OCI-LY1 (cell line): ENCODE data around the gene PTPRM.

ENCODE experiments used
- H2AFZ ChIP-seq: fragments of 200-600 bp; sonication (generic), shearing (Covaris generic); 2 replicates; pipeline ENCODE4 v1.6.0; 2014; ENCODE audit warnings: antibody characterized with exemption, mild to moderate bottlenecking, low read length
- H3F3A ChIP-seq: fragments of 200-600 bp; sonication (generic), shearing (Covaris generic); 2 replicates; pipeline ENCODE4 v1.6.0; 2014; ENCODE audit warnings: mild to moderate bottlenecking, antibody characterized with exemption, low read length, moderate library complexity; ENCODE audit not compliant: insufficient read depth
- H3K27ac ChIP-seq: fragments of 200-600 bp; sonication (generic); 2 replicates; pipeline ENCODE4 v1.5.1; 2014; ENCODE audit warnings: low read length, mixed run types, mild to moderate bottlenecking, low read depth; ENCODE audit not compliant: poor library complexity, severe bottlenecking
- H3K27me3 ChIP-seq: fragments of 200-600 bp; sonication (generic); 2 replicates; pipeline ENCODE4 v1.6.0; 2014; ENCODE audit warnings: antibody characterized with exemption, mild to moderate bottlenecking, low read length, moderate library complexity; ENCODE audit not compliant: insufficient read depth
- H3K36me3 ChIP-seq: fragments of 200-600 bp; sonication (generic); 2 replicates; pipeline ENCODE4 v1.6.1; 2014; ENCODE audit warnings: mild to moderate bottlenecking, antibody characterized with exemption, low read length, moderate library complexity, mixed read lengths; ENCODE audit not compliant: insufficient read depth
- H3K4me1 ChIP-seq: fragments of 200-600 bp; sonication (generic); 2 replicates; pipeline ENCODE4 v1.5.1; 2014; ENCODE audit warnings: mild to moderate bottlenecking, low read length, moderate library complexity; ENCODE audit not compliant: insufficient read depth, severe bottlenecking
- H3K4me2 ChIP-seq: fragments of 200-600 bp; sonication (generic), shearing (Covaris generic); 2 replicates; pipeline ENCODE4 v1.6.1; 2014; ENCODE audit warnings: low read length
- H3K4me3 ChIP-seq: fragments of 200-600 bp; sonication (generic); 2 replicates; pipeline ENCODE4 v1.5.1; 2014; ENCODE audit warnings: low read length, low read depth, mild to moderate bottlenecking, mixed read lengths; ENCODE audit not compliant: poor library complexity, severe bottlenecking
- H3K79me2 ChIP-seq: fragments of 200-600 bp; shearing (Covaris generic); 2 replicates; pipeline ENCODE4 v1.6.1; 2016; ENCODE audit warnings: mixed run types, low read length, mixed read lengths; ENCODE audit not compliant: insufficient read depth
- H3K9ac ChIP-seq: fragments of 200-600 bp; sonication (generic), shearing (Covaris generic); 2 replicates; pipeline ENCODE4 v1.6.1; 2014; ENCODE audit warnings: mild to moderate bottlenecking, low read length, mixed read lengths
- H3K9me2 ChIP-seq: fragments of 200-600 bp; sonication (generic), shearing (Covaris generic); 2 replicates; pipeline ENCODE4 v1.6.1; 2014; ENCODE audit warnings: low read depth, mild to moderate bottlenecking, low read length, mixed read lengths
- H3K9me3 ChIP-seq: fragments of 200-600 bp; shearing (Covaris generic); 2 replicates; pipeline ENCODE4 v1.6.1; 2014; ENCODE audit warnings: low read length, mixed read lengths
- H4K20me1 ChIP-seq: fragments of 200-600 bp; sonication (generic), shearing (Covaris generic); 2 replicates; pipeline ENCODE4 v1.6.0; 2016; ENCODE audit warnings: mild to moderate bottlenecking, low read length; ENCODE audit not compliant: insufficient read depth
- EZH2 ChIP-seq: fragments of 200-600 bp; sonication (generic), shearing (Covaris generic); IDR thresholded peaks from 2 replicates; pipeline ENCODE4 v1.8.0; 2017; ENCODE audit warnings: borderline replicate concordance, mixed run types, mild to moderate bottlenecking, antibody characterized with exemption, low read length, moderate library complexity, mixed read lengths
- TF ChIP-seq, protein P1 (sequence below): fragments of 200-600 bp; sonication (generic), shearing (Covaris generic); IDR thresholded peaks from 2 replicates; pipeline ENCODE4 v1.5.1; 2017; ENCODE audit warnings: mild to moderate bottlenecking, antibody characterized with exemption, low read length, moderate library complexity, mixed read lengths

PTPRM gene

DNA sequence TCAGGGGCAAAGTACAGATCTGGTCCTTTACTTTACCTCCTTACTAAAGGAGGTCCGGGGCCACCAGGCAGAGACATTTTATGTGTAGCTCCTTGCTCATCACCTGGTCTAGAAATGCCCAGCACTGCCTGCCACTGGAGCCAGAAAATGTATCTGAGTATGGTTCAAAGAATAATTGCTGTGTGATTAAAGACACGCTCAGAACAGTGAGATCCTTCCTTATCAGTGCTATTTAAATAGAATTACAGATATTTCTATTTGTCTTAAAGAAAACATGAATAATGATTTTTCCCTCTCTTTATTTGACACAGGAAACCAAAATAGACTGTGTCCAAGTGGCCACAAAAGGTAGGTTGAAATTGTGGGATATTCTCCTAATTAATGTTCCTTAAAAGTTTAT is 547.4 kb downstream of the PTPRM start:
- no peaks in the 10 kb centered on the region for H3K4me1 ChIP-seq
- no peaks in the 10 kb centered on the region for H3K36me3 ChIP-seq
- no peak overlapping the region for H3K9ac ChIP-seq
- no peaks in the 10 kb centered on the region for H3K9me2 ChIP-seq
- no peak overlapping the region for H3K4me2 ChIP-seq
- H2AFZ ChIP-seq, result no peak overlapping the region
- TF ChIP-seq, protein P1, sequence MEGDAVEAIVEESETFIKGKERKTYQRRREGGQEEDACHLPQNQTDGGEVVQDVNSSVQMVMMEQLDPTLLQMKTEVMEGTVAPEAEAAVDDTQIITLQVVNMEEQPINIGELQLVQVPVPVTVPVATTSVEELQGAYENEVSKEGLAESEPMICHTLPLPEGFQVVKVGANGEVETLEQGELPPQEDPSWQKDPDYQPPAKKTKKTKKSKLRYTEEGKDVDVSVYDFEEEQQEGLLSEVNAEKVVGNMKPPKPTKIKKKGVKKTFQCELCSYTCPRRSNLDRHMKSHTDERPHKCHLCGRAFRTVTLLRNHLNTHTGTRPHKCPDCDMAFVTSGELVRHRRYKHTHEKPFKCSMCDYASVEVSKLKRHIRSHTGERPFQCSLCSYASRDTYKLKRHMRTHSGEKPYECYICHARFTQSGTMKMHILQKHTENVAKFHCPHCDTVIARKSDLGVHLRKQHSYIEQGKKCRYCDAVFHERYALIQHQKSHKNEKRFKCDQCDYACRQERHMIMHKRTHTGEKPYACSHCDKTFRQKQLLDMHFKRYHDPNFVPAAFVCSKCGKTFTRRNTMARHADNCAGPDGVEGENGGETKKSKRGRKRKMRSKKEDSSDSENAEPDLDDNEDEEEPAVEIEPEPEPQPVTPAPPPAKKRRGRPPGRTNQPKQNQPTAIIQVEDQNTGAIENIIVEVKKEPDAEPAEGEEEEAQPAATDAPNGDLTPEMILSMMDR, result no peak
- TF ChIP-seq EZH2, result no peak
- no peaks in the 10 kb centered on the region for H3K9me3 ChIP-seq
- H3K4me3 ChIP-seq, result no peak overlapping the region
- no peaks in the 10 kb centered on the region for H3F3A ChIP-seq
- no peaks in the 10 kb centered on the region for H4K20me1 ChIP-seq
- no peaks in the 10 kb centered on the region for H3K27me3 ChIP-seq
- no peaks in the 10 kb centered on the region for H3K79me2 ChIP-seq
- H3K27ac ChIP-seq, result no peak overlapping the region

DNA sequence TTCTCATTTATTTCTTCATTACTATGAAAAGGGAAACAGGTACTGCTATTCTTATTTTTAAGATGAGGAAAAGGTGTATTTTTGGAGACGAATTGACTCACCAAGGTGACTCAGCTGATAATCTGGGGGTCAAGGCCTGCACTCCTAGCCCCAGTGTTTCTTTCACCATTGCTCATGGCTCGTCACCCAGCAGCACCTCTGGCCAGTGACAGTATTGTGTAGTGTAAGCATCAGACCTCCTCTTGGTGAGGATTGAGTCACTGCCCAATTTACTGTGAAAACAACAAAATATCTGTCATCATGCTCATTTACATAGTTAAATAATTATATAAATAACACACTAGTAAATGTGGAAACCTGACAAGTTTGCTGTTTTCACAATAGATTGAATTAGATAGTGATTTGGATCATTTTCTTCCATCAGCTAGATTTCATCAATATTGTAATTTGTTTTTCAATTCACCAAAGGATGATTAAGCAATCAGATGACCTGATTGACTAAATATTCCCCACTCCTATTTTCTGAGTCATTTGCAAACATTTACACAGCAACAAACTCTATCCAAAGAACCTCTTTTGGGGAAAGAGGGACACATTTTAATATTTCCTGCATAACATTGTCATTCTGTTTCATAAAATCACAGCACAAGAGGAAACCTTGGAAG is 549.4 kb downstream of the PTPRM start:
- Histone ChIP-seq H2AFZ (no peak overlapping the region), H3K79me2 (no peaks in the 10 kb centered on the region), H3K9me3 (no peaks in the 10 kb centered on the region), H3F3A (no peaks in the 10 kb centered on the region), H3K4me1 (no peaks in the 10 kb centered on the region), H3K4me3 (no peak overlapping the region), H3K4me2 (no peak overlapping the region), H3K36me3 (no peaks in the 10 kb centered on the region), H3K27ac (no peak overlapping the region), H3K9ac (no peak overlapping the region), H4K20me1 (no peaks in the 10 kb centered on the region), H3K9me2 (no peaks in the 10 kb centered on the region), H3K27me3 (no peaks in the 10 kb centered on the region)
- no peak for TF ChIP-seq EZH2
- TF ChIP-seq, protein P1, result no peak

DNA sequence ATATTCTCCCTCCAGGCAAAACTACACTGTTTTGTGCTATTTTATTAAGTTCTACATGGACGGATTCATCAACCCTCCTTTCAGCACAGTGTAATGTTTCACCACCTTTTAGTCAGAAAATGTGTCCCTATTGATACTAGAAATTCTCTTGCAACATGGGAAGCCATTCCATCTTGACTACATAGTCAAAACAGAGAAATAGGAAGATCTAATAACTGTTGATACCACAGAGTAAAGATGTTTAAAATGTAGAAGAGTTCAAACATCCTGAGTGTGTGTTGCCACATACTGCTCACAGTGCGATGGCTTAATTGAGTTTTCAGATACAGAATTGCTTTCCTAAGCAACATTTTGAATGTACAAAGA is 549.9 kb downstream of the PTPRM start:
- no peak overlapping the region for H3K27ac ChIP-seq
- H3K79me2 ChIP-seq, result no peaks in the 10 kb centered on the region
- no peaks in the 10 kb centered on the region for H3K27me3 ChIP-seq
- TF ChIP-seq, protein P1, result no peak
- no peak for TF ChIP-seq EZH2
- no peaks in the 10 kb centered on the region for H3K4me1 ChIP-seq
- H3K9ac ChIP-seq, result no peak overlapping the region
- H3F3A ChIP-seq, result no peaks in the 10 kb centered on the region
- H3K4me3 ChIP-seq, result no peak overlapping the region
- no peaks in the 10 kb centered on the region for H3K36me3 ChIP-seq
- no peaks in the 10 kb centered on the region for H3K9me2 ChIP-seq
- no peaks in the 10 kb centered on the region for H3K9me3 ChIP-seq
- H2AFZ ChIP-seq, result no peak overlapping the region
- H4K20me1 ChIP-seq, result no peaks in the 10 kb centered on the region
- H3K4me2 ChIP-seq, result no peak overlapping the region
